ENCODE results near the gene DBNL.

DBNL gene

DNA sequence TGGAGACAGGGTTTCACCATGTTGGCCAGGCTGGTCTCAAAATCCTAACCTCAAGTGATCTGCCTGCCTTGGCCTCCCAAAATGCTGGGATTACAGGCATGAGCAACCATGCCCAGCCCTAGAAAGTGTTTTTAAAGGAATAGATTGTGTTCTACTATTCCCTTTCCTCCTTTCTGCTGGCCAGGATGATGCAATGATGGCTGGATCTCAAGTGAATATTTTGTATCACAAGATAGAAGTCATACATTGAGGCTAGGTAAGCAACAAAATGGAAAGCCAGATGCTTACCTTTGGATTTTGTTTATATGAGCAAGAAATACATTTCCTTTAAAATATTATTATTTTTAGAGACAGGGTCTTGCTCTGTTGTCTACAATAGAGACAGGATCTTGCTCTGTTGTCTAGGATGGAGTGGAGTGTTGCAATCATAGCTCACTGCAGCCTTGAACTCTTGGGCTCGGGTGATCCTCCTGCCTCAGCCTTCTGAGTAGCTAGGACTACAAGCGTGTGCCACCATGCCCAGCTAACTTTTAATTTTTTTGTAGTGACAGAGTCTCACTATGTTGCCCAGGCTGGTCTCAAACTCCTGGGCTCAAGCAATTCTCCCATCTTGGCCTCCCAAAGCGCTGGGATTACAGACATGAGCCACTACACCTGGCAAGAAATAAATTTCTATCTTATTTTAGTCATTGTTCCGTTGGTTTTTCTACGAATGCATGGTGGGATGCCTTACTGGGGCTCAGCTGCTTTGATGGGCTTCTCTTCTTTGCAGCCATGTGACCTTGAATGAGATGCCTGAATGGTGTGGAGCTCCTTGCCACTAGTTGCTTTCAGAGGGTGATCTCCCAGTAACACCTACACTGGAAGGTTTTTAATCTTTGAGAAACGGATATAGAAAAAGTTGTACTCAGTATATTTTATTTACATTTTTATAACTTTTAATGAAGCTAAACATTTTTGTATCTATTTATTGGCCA, 53.9 kb downstream of the DBNL start:
- DNase-seq (ENCODE audit: low read depth in 2 of 2): no peak

DNA sequence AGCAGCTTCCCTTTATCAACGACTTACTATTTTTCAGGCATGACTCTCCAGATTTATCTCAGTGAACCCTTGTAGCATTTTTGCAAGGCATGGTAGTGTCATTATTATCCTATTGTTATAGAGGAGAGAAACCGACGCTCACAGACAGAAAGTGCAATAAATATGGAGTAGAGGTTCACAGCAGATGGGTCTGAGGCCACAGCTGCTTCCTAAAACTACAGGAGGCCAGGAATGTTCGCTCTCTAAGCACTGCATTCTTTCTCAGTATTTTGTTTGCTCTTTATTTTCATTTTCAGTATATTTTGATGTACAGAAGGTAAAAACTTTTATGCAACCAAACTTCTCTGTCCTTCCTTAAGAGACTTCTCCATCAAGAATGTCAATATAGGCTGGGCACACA, 55.2 kb downstream of the DBNL start:
- no peak for DNase-seq (ENCODE audit: low read depth in 2 of 2)

DNA sequence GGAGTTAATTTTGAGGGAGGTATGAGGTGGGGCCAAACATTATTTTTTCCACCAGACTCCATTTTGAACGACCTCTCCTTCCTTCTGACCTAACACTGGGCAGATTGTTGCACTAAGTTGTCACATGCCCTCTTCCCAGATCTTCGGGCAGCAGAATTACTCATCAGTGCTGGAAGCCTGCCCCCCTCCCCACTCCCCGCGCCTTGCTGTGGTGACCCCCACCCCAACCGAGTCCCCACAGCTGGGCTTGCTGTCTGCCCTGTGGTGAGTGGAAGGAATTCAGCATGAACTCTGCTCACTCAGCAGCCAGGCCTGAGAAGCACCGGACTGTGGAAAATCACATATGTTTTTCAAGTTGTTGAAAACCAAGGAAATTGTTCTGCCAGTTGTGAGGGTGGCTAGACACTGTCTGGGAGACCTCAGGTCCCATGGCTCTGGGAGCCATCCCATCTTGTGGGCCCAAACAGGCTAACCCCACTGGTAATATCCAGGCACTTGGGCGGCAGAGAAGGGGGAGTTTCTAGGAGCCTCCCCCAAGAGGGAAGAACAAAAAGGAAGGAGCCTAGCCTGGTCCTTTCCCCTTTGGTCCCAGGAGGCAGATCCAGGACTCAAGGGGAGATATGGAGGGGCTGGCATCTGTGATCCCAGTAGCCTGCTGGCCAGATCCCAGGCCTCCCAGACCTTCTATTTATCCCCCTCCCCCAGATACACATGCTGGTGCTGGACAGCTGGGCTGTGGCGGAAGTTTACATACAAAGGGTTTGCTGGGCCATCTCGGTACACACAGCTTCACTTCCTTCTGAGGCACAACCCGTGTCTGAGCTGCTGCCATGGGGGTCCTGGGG, 56.2 kb downstream of the DBNL start:
- no peak for DNase-seq (ENCODE audit: low read depth in 2 of 2)

- DNase-seq (ENCODE audit: low read depth in 2 of 2): no peak
Measured at GRCh38 chr7:44101303-44101965, 56.9 kb downstream of the DBNL start.

- DNase-seq (ENCODE audit: low read depth in 2 of 2): no peak
Measured at GRCh38 chr7:44101966-44102845, 57.7 kb downstream of the DBNL start.

- DNase-seq (ENCODE audit: low read depth in 2 of 2): no peak
Measured at GRCh38 chr7:44102846-44103565, 58.5 kb downstream of the DBNL start.

- no peak for DNase-seq (ENCODE audit: low read depth in 2 of 2)
Measured at GRCh38 chr7:44103566-44103922, 59.0 kb downstream of the DBNL start.

DNA sequence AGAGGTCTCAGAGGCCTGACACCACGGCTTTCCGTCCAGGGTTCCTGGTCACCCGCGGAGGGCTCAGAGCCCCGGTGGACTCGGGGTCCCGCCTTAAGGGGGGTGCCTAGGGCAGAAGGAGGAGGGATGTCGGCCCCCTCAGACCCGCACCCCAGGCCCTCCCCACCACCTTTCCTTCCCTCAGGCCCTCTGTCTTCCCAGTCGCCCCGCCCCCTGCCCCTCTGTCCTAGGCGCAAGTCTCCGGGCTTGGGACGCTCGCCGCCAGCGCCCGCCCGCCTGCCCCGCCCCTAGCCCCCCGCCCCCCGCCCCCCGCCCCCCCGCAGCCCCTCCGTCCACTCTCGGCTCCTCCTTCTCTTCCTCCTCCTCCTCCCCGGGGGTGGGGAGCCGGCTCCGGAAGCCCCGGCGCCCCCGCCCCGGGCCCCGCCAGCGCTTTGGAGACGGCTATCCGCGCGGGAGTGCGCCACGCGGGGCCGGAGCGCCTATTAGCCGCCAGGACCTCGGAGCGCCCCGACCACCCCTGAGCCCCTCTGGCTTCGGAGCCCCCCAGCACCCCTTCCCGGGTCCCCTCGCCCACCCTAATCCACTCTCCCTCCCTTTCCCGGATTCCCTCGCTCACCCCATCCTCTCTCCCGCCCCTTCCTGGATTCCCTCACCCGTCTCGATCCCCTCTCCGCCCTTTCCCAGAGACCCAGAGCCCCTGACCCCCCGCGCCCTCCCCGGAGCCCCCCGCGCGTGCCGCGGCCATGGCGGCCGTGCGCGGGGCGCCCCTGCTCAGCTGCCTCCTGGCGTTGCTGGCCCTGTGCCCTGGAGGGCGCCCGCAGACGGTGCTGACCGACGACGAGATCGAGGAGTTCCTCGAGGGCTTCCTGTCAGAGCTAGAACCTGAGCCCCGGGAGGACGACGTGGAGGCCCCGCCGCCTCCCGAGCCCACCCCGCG, 59.7 kb downstream of the DBNL start, which contains the start of gene AEBP1:
Gene AEBP1 (plus strand): TSS at position 423 of the 937 bp plus-strand sequence. CDS start 321 bp downstream, at position 744.
- no peak for DNase-seq (ENCODE audit: low read depth in 2 of 2)

GRCh38 chr7:44104860-44105771, 60.6 kb downstream of the DBNL start:
- DNase-seq (ENCODE audit: low read depth in 2 of 2): no peak

DNA sequence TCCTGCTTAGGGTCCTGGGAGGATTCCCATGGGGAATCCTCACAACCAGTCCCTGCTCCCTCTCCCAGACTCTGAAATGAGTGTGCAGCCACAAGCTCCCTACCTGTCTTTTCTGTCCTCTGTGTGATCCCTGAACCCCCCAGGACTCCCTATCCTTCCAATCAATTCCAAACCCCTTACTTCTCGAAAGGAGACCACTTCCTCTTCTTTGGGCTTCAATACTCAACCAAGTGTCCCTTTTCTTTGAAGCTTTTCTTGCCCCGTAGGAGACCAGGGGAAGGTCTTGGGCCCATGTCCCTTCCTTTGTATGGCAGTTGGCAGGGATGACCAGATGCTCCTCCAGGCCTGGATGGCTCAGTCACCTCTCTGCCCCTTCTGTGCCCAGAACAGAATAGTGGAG, 61.3 kb downstream of the DBNL start:
- no peak for DNase-seq (ENCODE audit: low read depth in 2 of 2)

- no peak for DNase-seq (ENCODE audit: low read depth in 2 of 2)
Measured at GRCh38 chr7:44106311-44107065, 62.0 kb downstream of the DBNL start.

GRCh38 chr7:44107116-44107960, 62.8 kb downstream of the DBNL start:
- no peak for DNase-seq (ENCODE audit: low read depth in 2 of 2)

DNA sequence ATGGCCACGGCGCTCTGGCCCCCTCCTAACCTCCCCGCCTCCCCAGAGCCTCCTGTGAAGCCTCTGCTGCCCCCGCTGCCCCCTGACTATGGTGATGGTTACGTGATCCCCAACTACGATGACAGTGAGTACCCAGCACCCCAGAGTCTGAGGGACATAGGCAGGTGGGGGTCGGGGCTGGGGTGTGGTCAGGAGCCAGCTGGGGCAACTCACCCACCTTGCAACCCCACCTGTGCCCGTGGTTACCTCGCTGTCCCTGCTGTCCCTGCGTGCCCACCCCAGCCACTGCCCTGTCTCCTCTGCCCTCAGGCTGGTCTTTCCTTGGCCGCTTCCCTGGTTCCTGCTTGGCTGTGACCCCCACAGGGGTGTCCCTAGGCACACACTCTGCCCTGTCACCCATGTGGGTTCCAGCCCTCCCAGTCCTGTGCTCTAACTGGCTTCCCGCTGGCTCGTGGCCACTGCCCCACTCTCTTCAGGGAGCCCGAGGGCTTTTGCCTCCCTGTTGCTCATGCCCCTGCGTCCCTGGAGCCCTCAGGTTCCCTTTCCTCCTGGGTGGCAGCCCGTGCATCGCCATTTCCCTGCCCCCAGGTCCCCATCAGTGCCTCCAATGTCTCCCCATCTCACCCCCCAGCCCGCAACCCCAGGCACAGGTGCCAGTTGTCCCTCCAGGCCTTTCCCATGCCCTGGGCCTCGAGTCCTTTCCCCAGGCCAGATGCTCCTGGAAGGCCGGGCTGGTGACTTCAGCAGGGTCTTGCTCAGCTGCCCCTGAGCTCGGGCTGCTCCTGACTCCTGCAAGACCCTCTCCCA, 63.7 kb downstream of the DBNL start:
- DNase-seq (ENCODE audit: low read depth in 2 of 2): no peak

DNA sequence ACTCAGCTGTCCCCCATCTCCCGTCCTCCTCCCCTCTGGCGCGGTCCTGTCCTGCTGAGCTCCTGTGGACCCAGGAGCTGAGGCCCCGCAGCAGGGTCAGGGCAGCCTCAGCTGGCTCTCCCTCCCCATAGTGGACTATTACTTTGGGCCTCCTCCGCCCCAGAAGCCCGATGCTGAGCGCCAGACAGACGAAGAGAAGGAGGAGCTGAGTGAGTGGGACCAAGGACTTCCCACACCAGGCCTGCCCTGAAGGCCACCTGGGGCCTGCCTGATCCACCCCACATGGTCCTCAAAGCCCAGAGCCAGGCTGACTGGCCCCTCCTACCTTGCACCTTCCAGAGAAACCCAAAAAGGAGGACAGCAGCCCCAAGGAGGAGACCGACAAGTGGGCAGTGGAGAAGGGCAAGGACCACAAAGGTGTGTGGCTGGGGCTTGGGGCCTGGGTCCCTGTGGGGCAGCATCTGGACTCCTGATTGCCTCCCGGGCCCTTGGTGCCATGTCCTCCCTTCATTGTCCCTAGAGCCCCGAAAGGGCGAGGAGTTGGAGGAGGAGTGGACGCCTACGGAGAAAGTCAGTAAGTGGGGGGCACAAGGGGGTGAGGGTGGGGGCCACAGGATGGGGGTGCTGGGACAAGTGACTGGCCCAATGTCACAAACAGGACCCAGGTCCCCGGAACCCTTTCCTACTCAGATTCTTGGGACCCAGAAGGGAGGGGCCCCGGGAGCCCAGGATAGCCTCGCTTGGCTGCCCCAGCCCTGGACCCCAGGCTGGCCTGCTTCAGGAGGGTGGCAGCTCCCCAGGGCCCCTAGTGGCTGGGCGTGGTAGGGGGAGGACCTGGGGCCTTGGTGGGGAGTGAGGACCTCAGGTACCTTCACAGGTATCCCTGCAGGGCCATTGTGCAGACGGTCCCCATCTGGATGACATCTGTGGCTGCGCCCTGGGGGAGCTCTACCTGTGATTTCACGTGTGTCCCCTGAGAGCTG, 64.6 kb downstream of the DBNL start:
- no peak for DNase-seq (ENCODE audit: low read depth in 2 of 2)

Data from activated CD4-positive, alpha-beta T cell treated with anti-CD3 and anti-CD28 coated beads for 24 hours (primary cell).